Panc1 (cell line): ENCODE results near the gene ERGIC2. TPM values are rescaled to one million over a fixed set of nuclear protein-coding genes. Genes with fewer than 3 reads are reported as not detected.

ENCODE experiments used
- ATAC-seq: fragments of 200-7000 bp; cut with Tn5 transposase; 2 replicates; pipeline ENCODE4 v1.9.1; 2020; ENCODE audit warnings: mild to moderate bottlenecking, moderate library complexity
- BruUV-seq: library from RNA; stranded (reverse); fragments of 400-500 nt; replicated peaks from 2 replicates; lab custom pipeline; 2021; lab: Mats Ljungman, UMichigan
- CTCF ChIA-PET: fragments of 300-600 bp; sonication (Branson Sonifier 250); formaldehyde crosslinking; loops from one replicate; lab custom pipeline; 2022; ENCODE audit warnings: antibody characterized with exemption; lab: Charles Lee
- POLR2A ChIA-PET: fragments of 300-600 bp; sonication (Branson Sonifier 250); formaldehyde crosslinking; loops from one replicate; lab custom pipeline; 2022; ENCODE audit warnings: antibody characterized with exemption; lab: Charles Lee
- DNase-seq: peaks from one replicate; pipeline ENCODE4 v3.0.0-alpha.2; 2010; ENCODE audit warnings: low read depth, low spot score
- H3K27ac ChIP-seq: 2 replicates; pipeline ENCODE4 v1.5.1; 2011; ENCODE audit warnings: mild to moderate bottlenecking, low read length, inconsistent platforms
- H3K27me3 ChIP-seq: fragments of 200-500 bp; sonication (Bioruptor generic); 2 replicates; pipeline ENCODE4 v1.6.0; 2014; ENCODE audit warnings: low read length, inconsistent platforms; ENCODE audit not compliant: control insufficient read depth, insufficient read depth
- H3K36me3 ChIP-seq: fragments of 200-500 bp; sonication (Bioruptor generic); 2 replicates; pipeline ENCODE4 v1.5.1; 2014; ENCODE audit warnings: inconsistent platforms, mild to moderate bottlenecking, low read length, moderate library complexity; ENCODE audit not compliant: control insufficient read depth, insufficient read depth
- H3K4me1 ChIP-seq: 2 replicates; pipeline ENCODE4 v1.5.1; 2011; ENCODE audit warnings: inconsistent platforms, mild to moderate bottlenecking, low read length, moderate library complexity; ENCODE audit not compliant: control insufficient read depth, insufficient read depth
- H3K4me3 ChIP-seq, 2 experiments: 2 replicates each; pipeline ENCODE4 v1.5.1; 2011 to 2012; ENCODE audit warnings: low read depth in 2 of 2, low read length in 2 of 2, mild to moderate bottlenecking in 2 of 2, inconsistent platforms in 1 of 2, moderate library complexity in 1 of 2
- H3K9me3 ChIP-seq: fragments of 200-500 bp; sonication (Bioruptor generic); 2 replicates; pipeline ENCODE4 v1.5.1; 2014; ENCODE audit warnings: low read depth, mild to moderate bottlenecking, inconsistent platforms, low read length, moderate library complexity; ENCODE audit not compliant: control insufficient read depth, insufficient read depth
- CTCF ChIP-seq: fragments of 450-650 bp; IDR thresholded peaks from 2 replicates; pipeline ENCODE4 v1.5.1; 2017; ENCODE audit warnings: mild to moderate bottlenecking
- POLR2AphosphoS5 ChIP-seq: IDR thresholded peaks from 2 replicates; pipeline ENCODE4 v1.6.1; 2012; ENCODE audit warnings: mild to moderate bottlenecking, low read depth, low read length, moderate library complexity
- SIN3A ChIP-seq: IDR thresholded peaks from 2 replicates; pipeline ENCODE4 v1.6.1; 2012; ENCODE audit warnings: low read depth, mild to moderate bottlenecking, low read length, moderate library complexity, borderline replicate concordance; ENCODE audit not compliant: insufficient read depth
- TCF7L2 ChIP-seq: IDR thresholded peaks from 2 replicates; pipeline ENCODE4 v1.6.1; 2011; ENCODE audit warnings: mild to moderate bottlenecking, low read depth, low read length, inconsistent platforms
- in situ Hi-C: cut with HindIII; loops from 2 replicates; pipeline ENCODE4 v1.10.0; 2016; ENCODE audit warnings: low sequenced_read_pairs, low pct_unique_long_range_greater_than_20kb
- intact Hi-C: fragments of 100-400 bp; cut with micrococcal nuclease; formaldehyde crosslinking; loops from one replicate; pipeline ENCODE4 v1.10.0; 2022; ENCODE audit not compliant: unreplicated experiment
- total RNA-seq: library from RNA; stranded (reverse); gene quantifications from one replicate; pipeline ENCODE4 v1.2.1, GENCODE V29; 2021; ENCODE audit not compliant: unreplicated experiment
- TF ChIP-seq, protein P1 (sequence below), 2 experiments: IDR thresholded peaks; 2 replicates each; pipeline ENCODE4 v1.6.1; 2011 to 2012; ENCODE audit warnings: low read depth in 2 of 2, control low read depth in 1 of 2, low read length in 1 of 2, mild to moderate bottlenecking in 1 of 2, moderate library complexity in 1 of 2; ENCODE audit not compliant: insufficient read depth in 1 of 2

Gene ERGIC2
- total RNA-seq, 1 experiment from 2014 or later, result 90.2 TPM

DNA sequence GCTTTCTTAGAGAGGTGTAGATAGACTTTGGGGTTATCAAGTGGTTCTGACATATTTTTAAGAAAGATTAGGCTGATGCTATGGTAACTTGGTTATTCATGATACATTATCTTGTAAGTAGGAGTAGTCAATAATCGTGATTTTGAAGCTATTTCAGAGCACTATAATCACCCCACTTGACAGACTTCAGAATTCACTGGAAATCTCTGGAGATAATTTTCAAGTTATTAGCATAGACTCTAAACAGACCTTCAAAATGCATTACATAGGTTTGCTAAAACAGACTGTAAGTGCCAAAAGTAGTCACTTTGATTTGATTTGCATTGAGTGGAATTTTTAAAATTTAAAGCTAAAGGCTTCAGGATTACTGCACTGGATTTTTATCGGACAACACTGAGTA, 74.3 kb downstream of the ERGIC2 start:
- no peaks in the 10 kb centered on the region for H3K36me3 ChIP-seq
- no peaks in the 10 kb centered on the region for H3K27me3 ChIP-seq
- POLR2A ChIA-PET, result no interaction called here
- no peak overlapping the region for H3K4me3 ChIP-seq
- intact Hi-C loops, result loop anchor here (5.0 kb wide), 1 partner anchor 211 kb away; no protein-coding TSS in a partner anchor
- no peak for DNase-seq
- ATAC-seq, result no peak
- CTCF ChIA-PET, result no interaction called here
- no TSS peak for BruUV-seq
- no peak overlapping the region for H3K27ac ChIP-seq
- in situ Hi-C loops, result no loop called here
- TF ChIP-seq SIN3A (no peak), POLR2AphosphoS5 (no peak), CTCF (no peak), TCF7L2 (no peak)
- TF ChIP-seq, protein P1, sequence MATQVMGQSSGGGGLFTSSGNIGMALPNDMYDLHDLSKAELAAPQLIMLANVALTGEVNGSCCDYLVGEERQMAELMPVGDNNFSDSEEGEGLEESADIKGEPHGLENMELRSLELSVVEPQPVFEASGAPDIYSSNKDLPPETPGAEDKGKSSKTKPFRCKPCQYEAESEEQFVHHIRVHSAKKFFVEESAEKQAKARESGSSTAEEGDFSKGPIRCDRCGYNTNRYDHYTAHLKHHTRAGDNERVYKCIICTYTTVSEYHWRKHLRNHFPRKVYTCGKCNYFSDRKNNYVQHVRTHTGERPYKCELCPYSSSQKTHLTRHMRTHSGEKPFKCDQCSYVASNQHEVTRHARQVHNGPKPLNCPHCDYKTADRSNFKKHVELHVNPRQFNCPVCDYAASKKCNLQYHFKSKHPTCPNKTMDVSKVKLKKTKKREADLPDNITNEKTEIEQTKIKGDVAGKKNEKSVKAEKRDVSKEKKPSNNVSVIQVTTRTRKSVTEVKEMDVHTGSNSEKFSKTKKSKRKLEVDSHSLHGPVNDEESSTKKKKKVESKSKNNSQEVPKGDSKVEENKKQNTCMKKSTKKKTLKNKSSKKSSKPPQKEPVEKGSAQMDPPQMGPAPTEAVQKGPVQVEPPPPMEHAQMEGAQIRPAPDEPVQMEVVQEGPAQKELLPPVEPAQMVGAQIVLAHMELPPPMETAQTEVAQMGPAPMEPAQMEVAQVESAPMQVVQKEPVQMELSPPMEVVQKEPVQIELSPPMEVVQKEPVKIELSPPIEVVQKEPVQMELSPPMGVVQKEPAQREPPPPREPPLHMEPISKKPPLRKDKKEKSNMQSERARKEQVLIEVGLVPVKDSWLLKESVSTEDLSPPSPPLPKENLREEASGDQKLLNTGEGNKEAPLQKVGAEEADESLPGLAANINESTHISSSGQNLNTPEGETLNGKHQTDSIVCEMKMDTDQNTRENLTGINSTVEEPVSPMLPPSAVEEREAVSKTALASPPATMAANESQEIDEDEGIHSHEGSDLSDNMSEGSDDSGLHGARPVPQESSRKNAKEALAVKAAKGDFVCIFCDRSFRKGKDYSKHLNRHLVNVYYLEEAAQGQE (IDR thresholded peaks at IDR 0.05; ENCODE audit: insufficient read depth in 1 of 2, low read depth in 2 of 2, low read length in 1 of 2), result no peak
- H3K4me1 ChIP-seq, result no peaks in the 10 kb centered on the region
- H3K9me3 ChIP-seq, result no peaks in the 10 kb centered on the region

DNA sequence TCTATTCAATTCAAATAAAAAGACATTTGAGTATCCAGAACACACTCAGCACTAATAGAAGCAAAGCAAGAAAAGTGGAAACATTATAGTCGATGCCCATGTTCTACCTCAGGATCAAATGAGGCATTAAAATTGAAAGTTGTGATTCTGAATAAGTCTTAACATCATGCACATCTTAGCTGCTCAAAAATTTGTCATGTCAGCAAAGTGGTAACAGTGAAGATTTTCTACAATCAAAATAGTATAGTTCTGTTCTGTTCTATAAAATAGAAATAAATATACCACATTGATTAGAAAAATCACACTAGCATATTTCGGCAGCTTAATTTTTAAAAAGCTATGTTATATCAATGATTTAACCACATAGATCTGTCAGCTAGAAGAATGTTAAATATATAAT, 74.7 kb downstream of the ERGIC2 start:
- no peaks in the 10 kb centered on the region for H3K4me1 ChIP-seq
- in situ Hi-C loops (no loop called here), intact Hi-C loops (loop anchor here (5.0 kb wide), 1 partner anchor 211 kb away; no protein-coding TSS in a partner anchor)
- ChIA-PET CTCF (no interaction called here), POLR2A (no interaction called here)
- no peaks in the 10 kb centered on the region for H3K27me3 ChIP-seq
- DNase-seq, result no peak
- no peak overlapping the region for H3K27ac ChIP-seq
- H3K36me3 ChIP-seq, result no peaks in the 10 kb centered on the region
- BruUV-seq, result no TSS peak
- no peak for ATAC-seq
- H3K4me3 ChIP-seq, result no peak overlapping the region
- no peaks in the 10 kb centered on the region for H3K9me3 ChIP-seq
- no peak for TF ChIP-seq CTCF
- no peak for TF ChIP-seq TCF7L2
- TF ChIP-seq, protein P1 (IDR thresholded peaks at IDR 0.05; ENCODE audit: insufficient read depth in 1 of 2, low read depth in 2 of 2, low read length in 1 of 2), result no peak
- TF ChIP-seq POLR2AphosphoS5, result no peak
- TF ChIP-seq SIN3A, result no peak
